Lower leg skin (tissue), 4 donors: ENCODE results near the gene THSD4. TPM values are rescaled to one million over a fixed set of nuclear protein-coding genes. Genes with fewer than 3 reads are reported as not detected.

ENCODE experiments used
- DNase-seq, 2 donors: peaks; one replicate each; pipeline ENCODE4 v3.0.0-alpha.2; 2019; ENCODE audit warnings: low spot score in 2 of 2
- H3K4me3 ChIP-seq: fragments of 200-600 bp; sonication (generic); 2 replicates; pipeline ENCODE4 v1.5.1; 2017; ENCODE audit warnings: mild to moderate bottlenecking, low read depth; ENCODE audit not compliant: poor library complexity, severe bottlenecking
- CTCF ChIP-seq, 3 donors: fragments of 450-650 bp; IDR thresholded peaks; one replicate each; pipeline ENCODE4 v1.5.1; 2016; ENCODE audit warnings: antibody characterized with exemption in 3 of 3, mild to moderate bottlenecking in 3 of 3, moderate library complexity in 2 of 3
- POLR2A ChIP-seq, 2 donors: fragments of 450-650 bp; IDR thresholded peaks; one replicate each; pipeline ENCODE4 v1.6.1; 2016 to 2017; ENCODE audit warnings: antibody characterized with exemption in 2 of 2, mild to moderate bottlenecking in 1 of 2, moderate library complexity in 1 of 2
- WGBS, 2 donors: methylation state at CpG; one replicate each; pipeline ENCODE4 v1.1.5; 2018; 5-methylcytosine and 5-hydroxymethylcytosine counted together
- intact Hi-C: fragments of 100-400 bp; cut with DNase I; formaldehyde crosslinking; loops from one replicate; pipeline ENCODE4 v1.15.0; 2023; ENCODE audit warnings: low total_unique reads
- total RNA-seq, 4 donors: library from RNA; depleted of rRNA; stranded (reverse); fragments of >200 nt; gene quantifications; one replicate each; pipeline ENCODE4 v1.1.0, GENCODE V29; 2016

THSD4 gene
- total RNA-seq, 4 donors from 2014 or later = 9.3 to 39.2 (median 32.8) TPM

- WGBS, 2 donors = 91 to 98% methylated on average over 6 of the region's 6 CpGs
- DNase-seq = no peak
- no peak for TF ChIP-seq CTCF (IDR thresholded peaks at IDR 0.05)
- TF ChIP-seq POLR2A (IDR thresholded peaks at IDR 0.05) = no peak
- H3K4me3 ChIP-seq = no peak overlapping the region
- intact Hi-C loops = no loop called here
These were observed 187.7 kb downstream of the THSD4 start for GRCh38 chr15:71302861-71303410.

GRCh38 chr15:71303977-71304376, 188.7 kb downstream of the THSD4 start:
- DNase-seq = no peak
- intact Hi-C loops = no loop called here
- no peak overlapping the region for H3K4me3 ChIP-seq
- WGBS, 2 donors = 94 to 100% methylated on average over 2 of the region's 2 CpGs
- TF ChIP-seq CTCF (IDR thresholded peaks at IDR 0.05) (no peak), POLR2A (IDR thresholded peaks at IDR 0.05) (no peak)

- no peak for DNase-seq
- TF ChIP-seq POLR2A (IDR thresholded peaks at IDR 0.05) = no peak
- no peak overlapping the region for H3K4me3 ChIP-seq
- intact Hi-C loops = no loop called here
- WGBS, 2 donors = 55 to 64% methylated on average over 4 of the region's 4 CpGs
These were observed 189.4 kb downstream of the THSD4 start for GRCh38 chr15:71304681-71305080.

GRCh38 chr15:71306538-71306937, 191.3 kb downstream of the THSD4 start:
- no peak for DNase-seq
- no peak overlapping the region for H3K4me3 ChIP-seq
- TF ChIP-seq POLR2A (IDR thresholded peaks at IDR 0.05) (no peak), CTCF (IDR thresholded peaks at IDR 0.05) (no peak)
- intact Hi-C loops = no loop called here

- no peak for DNase-seq
- TF ChIP-seq POLR2A (IDR thresholded peaks at IDR 0.05) = no peak
- no peak for TF ChIP-seq CTCF (IDR thresholded peaks at IDR 0.05)
- intact Hi-C loops = no loop called here
- WGBS, 2 donors = 88 to 91% methylated on average over 8 of the region's 8 CpGs
- H3K4me3 ChIP-seq = no peak overlapping the region
These were observed 197.0 kb downstream of the THSD4 start for GRCh38 chr15:71312194-71312708.

- 72 to 81% methylated on average over 6 of the region's 6 CpGs for WGBS, 2 donors
- H3K4me3 ChIP-seq = no peak overlapping the region
- intact Hi-C loops = no loop called here
- DNase-seq = no peak
- TF ChIP-seq POLR2A (IDR thresholded peaks at IDR 0.05) (no peak), CTCF (IDR thresholded peaks at IDR 0.05) (no peak)
These were observed 197.6 kb downstream of the THSD4 start for GRCh38 chr15:71312731-71313460.
